Panc1 (cell line): ENCODE results near the gene CNRIP1.

Experiments
- POLR2AphosphoS5 ChIP-seq: IDR thresholded peaks from 2 replicates; pipeline ENCODE4 v1.6.1; 2012; ENCODE audit warnings: mild to moderate bottlenecking, low read depth, low read length, moderate library complexity
- SIN3A ChIP-seq: IDR thresholded peaks from 2 replicates; pipeline ENCODE4 v1.6.1; 2012; ENCODE audit warnings: low read depth, mild to moderate bottlenecking, low read length, moderate library complexity, borderline replicate concordance; ENCODE audit not compliant: insufficient read depth
- TCF7L2 ChIP-seq: IDR thresholded peaks from 2 replicates; pipeline ENCODE4 v1.6.1; 2011; ENCODE audit warnings: mild to moderate bottlenecking, low read depth, low read length, inconsistent platforms
- TF ChIP-seq, protein P1 (sequence below): fragments of 450-650 bp; IDR thresholded peaks from 2 replicates; pipeline ENCODE4 v1.5.1; 2017; ENCODE audit warnings: mild to moderate bottlenecking
- TF ChIP-seq, protein P2 (sequence below), 2 experiments: IDR thresholded peaks; 2 replicates each; pipeline ENCODE4 v1.6.1; 2011 to 2012; ENCODE audit warnings: low read depth in 2 of 2, control low read depth in 1 of 2, low read length in 1 of 2, mild to moderate bottlenecking in 1 of 2, moderate library complexity in 1 of 2; ENCODE audit not compliant: insufficient read depth in 1 of 2

DNA sequence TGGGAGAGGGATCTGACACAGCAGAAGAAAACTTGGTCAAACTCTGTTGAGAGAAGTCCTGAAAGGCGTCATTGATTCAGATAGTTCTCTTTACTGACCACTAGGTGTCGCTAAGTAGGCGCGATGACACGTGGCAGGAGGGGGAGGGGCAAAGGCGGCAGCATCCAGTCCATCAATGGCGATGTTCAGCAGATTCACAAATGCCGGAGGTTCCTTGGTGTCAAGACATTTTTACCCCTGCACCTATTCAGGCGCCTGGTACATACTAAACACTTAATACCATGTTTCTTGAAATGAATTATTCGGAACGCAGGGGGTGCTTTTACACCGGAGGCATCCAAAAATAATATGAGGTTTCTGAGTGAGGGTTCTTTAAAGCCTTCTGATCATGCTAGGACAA lies 42.3 kb upstream of the CNRIP1 start:
- TF ChIP-seq, protein P1, sequence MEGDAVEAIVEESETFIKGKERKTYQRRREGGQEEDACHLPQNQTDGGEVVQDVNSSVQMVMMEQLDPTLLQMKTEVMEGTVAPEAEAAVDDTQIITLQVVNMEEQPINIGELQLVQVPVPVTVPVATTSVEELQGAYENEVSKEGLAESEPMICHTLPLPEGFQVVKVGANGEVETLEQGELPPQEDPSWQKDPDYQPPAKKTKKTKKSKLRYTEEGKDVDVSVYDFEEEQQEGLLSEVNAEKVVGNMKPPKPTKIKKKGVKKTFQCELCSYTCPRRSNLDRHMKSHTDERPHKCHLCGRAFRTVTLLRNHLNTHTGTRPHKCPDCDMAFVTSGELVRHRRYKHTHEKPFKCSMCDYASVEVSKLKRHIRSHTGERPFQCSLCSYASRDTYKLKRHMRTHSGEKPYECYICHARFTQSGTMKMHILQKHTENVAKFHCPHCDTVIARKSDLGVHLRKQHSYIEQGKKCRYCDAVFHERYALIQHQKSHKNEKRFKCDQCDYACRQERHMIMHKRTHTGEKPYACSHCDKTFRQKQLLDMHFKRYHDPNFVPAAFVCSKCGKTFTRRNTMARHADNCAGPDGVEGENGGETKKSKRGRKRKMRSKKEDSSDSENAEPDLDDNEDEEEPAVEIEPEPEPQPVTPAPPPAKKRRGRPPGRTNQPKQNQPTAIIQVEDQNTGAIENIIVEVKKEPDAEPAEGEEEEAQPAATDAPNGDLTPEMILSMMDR, result peak; percentile 86
- no peak for TF ChIP-seq SIN3A
- TF ChIP-seq, protein P2, sequence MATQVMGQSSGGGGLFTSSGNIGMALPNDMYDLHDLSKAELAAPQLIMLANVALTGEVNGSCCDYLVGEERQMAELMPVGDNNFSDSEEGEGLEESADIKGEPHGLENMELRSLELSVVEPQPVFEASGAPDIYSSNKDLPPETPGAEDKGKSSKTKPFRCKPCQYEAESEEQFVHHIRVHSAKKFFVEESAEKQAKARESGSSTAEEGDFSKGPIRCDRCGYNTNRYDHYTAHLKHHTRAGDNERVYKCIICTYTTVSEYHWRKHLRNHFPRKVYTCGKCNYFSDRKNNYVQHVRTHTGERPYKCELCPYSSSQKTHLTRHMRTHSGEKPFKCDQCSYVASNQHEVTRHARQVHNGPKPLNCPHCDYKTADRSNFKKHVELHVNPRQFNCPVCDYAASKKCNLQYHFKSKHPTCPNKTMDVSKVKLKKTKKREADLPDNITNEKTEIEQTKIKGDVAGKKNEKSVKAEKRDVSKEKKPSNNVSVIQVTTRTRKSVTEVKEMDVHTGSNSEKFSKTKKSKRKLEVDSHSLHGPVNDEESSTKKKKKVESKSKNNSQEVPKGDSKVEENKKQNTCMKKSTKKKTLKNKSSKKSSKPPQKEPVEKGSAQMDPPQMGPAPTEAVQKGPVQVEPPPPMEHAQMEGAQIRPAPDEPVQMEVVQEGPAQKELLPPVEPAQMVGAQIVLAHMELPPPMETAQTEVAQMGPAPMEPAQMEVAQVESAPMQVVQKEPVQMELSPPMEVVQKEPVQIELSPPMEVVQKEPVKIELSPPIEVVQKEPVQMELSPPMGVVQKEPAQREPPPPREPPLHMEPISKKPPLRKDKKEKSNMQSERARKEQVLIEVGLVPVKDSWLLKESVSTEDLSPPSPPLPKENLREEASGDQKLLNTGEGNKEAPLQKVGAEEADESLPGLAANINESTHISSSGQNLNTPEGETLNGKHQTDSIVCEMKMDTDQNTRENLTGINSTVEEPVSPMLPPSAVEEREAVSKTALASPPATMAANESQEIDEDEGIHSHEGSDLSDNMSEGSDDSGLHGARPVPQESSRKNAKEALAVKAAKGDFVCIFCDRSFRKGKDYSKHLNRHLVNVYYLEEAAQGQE (IDR thresholded peaks at IDR 0.05; ENCODE audit: insufficient read depth in 1 of 2, low read depth in 2 of 2, low read length in 1 of 2), result no peak
- TF ChIP-seq POLR2AphosphoS5, result no peak
- TF ChIP-seq TCF7L2, result no peak
